GM06990 (cell line): ENCODE data around the gene MRGPRX3.

Experiments
- DNase-seq: peaks from one replicate; pipeline ENCODE4 v3.0.0-alpha.2; 2011; ENCODE audit not compliant: insufficient read length; ENCODE audit errors: extremely low read depth
- H3K27me3 ChIP-seq: replicated peaks from 2 replicates; pipeline ENCODE4 v1.6.0; 2011; ENCODE audit warnings: low read length; ENCODE audit not compliant: control insufficient read depth, insufficient read depth
- H3K36me3 ChIP-seq: 2 replicates; pipeline ENCODE4 v1.5.1; 2011; ENCODE audit warnings: low read length; ENCODE audit not compliant: control insufficient read depth, insufficient read depth
- H3K4me3 ChIP-seq: replicated peaks from 2 replicates; pipeline ENCODE4 v1.5.1; 2011; ENCODE audit warnings: low read depth, mild to moderate bottlenecking, control low read depth, low read length
- CTCF ChIP-seq: IDR thresholded peaks from 2 replicates; pipeline ENCODE4 v1.5.1; 2011; ENCODE audit warnings: low read length, control low read depth, mild to moderate bottlenecking, inconsistent platforms; ENCODE audit not compliant: insufficient read depth, poor library complexity, severe bottlenecking

The MRGPRX3 gene

GRCh38 chr11:18132341-18132740, at the start of gene MRGPRX3:
Gene MRGPRX3 (plus strand): TSS chr11:18132571. CDS start chr11:18137203, 4,632 bp downstream.
- Histone ChIP-seq H3K36me3 (no peaks in the 10 kb centered on the region), H3K4me3 (no peak within 1 kb of the TSS), H3K27me3 (no peaks in the 10 kb centered on the region)
- no peak for DNase-seq
- no peak for TF ChIP-seq CTCF

- no peak for DNase-seq
- H3K36me3 ChIP-seq = peaks cover 8% of the 10 kb centered on the region
- no peak for TF ChIP-seq CTCF
- no peaks in the 10 kb centered on the region for H3K27me3 ChIP-seq
- H3K4me3 ChIP-seq = no peak overlapping the region
Observed at GRCh38 chr11:18088366-18088765, 44.0 kb upstream of the MRGPRX3 start.

- no peak for DNase-seq
- no peak for TF ChIP-seq CTCF
- no peaks in the 10 kb centered on the region for H3K27me3 ChIP-seq
- peaks cover 8% of the 10 kb centered on the region for H3K36me3 ChIP-seq
- no peak overlapping the region for H3K4me3 ChIP-seq
Observed at GRCh38 chr11:18088966-18089365, 43.4 kb upstream of the MRGPRX3 start.

GRCh38 chr11:18091731-18092130, 40.6 kb upstream of the MRGPRX3 start:
- DNase-seq = no peak
- H3K36me3 ChIP-seq = peaks cover 8% of the 10 kb centered on the region
- no peak overlapping the region for H3K4me3 ChIP-seq
- no peaks in the 10 kb centered on the region for H3K27me3 ChIP-seq
- TF ChIP-seq CTCF = no peak

GRCh38 chr11:18093959-18094358, 38.4 kb upstream of the MRGPRX3 start:
- Histone ChIP-seq H3K27me3 (no peaks in the 10 kb centered on the region), H3K4me3 (no peak overlapping the region), H3K36me3 (peaks cover 8% of the 10 kb centered on the region)
- DNase-seq = no peak
- TF ChIP-seq CTCF = no peak
